Measurements from ENCODE around the gene BICDL2.
"Not testable (repeated sequence)": the region's sequence is repeated elsewhere in the genome, so short reads cannot be mapped to it uniquely, and the experiment has no call there.

Gene BICDL2

GRCh38 chr16:3063625-3064386 is 27.1 kb upstream of the BICDL2 start:
- FAIRE-seq, result no peak

GRCh38 chr16:3062553-3062952 is 25.8 kb upstream of the BICDL2 start:
- no peak for FAIRE-seq

- no peak for FAIRE-seq
These were observed 23.8 kb upstream of the BICDL2 start for GRCh38 chr16:3060339-3061127.

- FAIRE-seq, result no peak
These were observed 23.0 kb upstream of the BICDL2 start for GRCh38 chr16:3059723-3060242.

- no peak for FAIRE-seq
These were observed 22.4 kb upstream of the BICDL2 start for GRCh38 chr16:3059041-3059722.

GRCh38 chr16:3058139-3059030 is 21.6 kb upstream of the BICDL2 start:
- no peak for FAIRE-seq

- no peak for FAIRE-seq
These were observed 20.7 kb upstream of the BICDL2 start for GRCh38 chr16:3057181-3058138.

GRCh38 chr16:3056336-3057180 is 19.8 kb upstream of the BICDL2 start:
- no peak for FAIRE-seq

- FAIRE-seq, result not testable (repeated sequence)
These were observed 19.0 kb upstream of the BICDL2 start for GRCh38 chr16:3055734-3056115.

GRCh38 chr16:3054965-3055733 is 18.4 kb upstream of the BICDL2 start:
- FAIRE-seq, result no peak

GRCh38 chr16:3053330-3053710 is 16.6 kb upstream of the BICDL2 start:
- FAIRE-seq, result not testable (repeated sequence)

- FAIRE-seq, result not testable (repeated sequence)
These were observed 16.0 kb upstream of the BICDL2 start for GRCh38 chr16:3052571-3053329.

- no peak for FAIRE-seq
These were observed 14.8 kb upstream of the BICDL2 start for GRCh38 chr16:3051494-3051893.

GRCh38 chr16:3051009-3051408 is 14.3 kb upstream of the BICDL2 start:
- no peak for FAIRE-seq

- FAIRE-seq, result no peak
These were observed 13.7 kb upstream of the BICDL2 start for GRCh38 chr16:3050487-3050886.

GRCh38 chr16:3049921-3050481 is 13.3 kb upstream of the BICDL2 start:
- FAIRE-seq, result no peak

GRCh38 chr16:3047387-3047720 is 10.6 kb upstream of the BICDL2 start:
- FAIRE-seq, result no peak

- FAIRE-seq, result no peak
These were observed 10.1 kb upstream of the BICDL2 start for GRCh38 chr16:3046641-3047386.
